NB4 (cell line): ENCODE measurements around the gene TMEM14A.

ENCODE experiments used
- DNase-seq: peaks from one replicate; pipeline ENCODE4 v3.0.0; 2010; ENCODE audit warnings: low read depth
- H3K4me3 ChIP-seq: one replicate; pipeline ENCODE4 v1.5.1; 2011; ENCODE audit warnings: mild to moderate bottlenecking, low read depth, low read length, moderate library complexity
- MYC ChIP-seq: IDR thresholded peaks from 2 replicates; pipeline ENCODE4 v1.6.1; 2011; ENCODE audit warnings: low read depth, low read length
- POLR2A ChIP-seq: IDR thresholded peaks from 2 replicates; pipeline ENCODE4 v1.6.1; 2011; ENCODE audit warnings: mild to moderate bottlenecking; ENCODE audit not compliant: insufficient read length; ENCODE audit errors: extremely low read depth
- TF ChIP-seq, protein P1 (sequence below): IDR thresholded peaks from 2 replicates; pipeline ENCODE4 v1.6.1; 2011; ENCODE audit warnings: low read depth, low read length
- TF ChIP-seq, protein P2 (sequence below): IDR thresholded peaks from one replicate; pipeline ENCODE4 v1.5.1; 2012; ENCODE audit warnings: low read depth, low read length

Gene TMEM14A

DNA sequence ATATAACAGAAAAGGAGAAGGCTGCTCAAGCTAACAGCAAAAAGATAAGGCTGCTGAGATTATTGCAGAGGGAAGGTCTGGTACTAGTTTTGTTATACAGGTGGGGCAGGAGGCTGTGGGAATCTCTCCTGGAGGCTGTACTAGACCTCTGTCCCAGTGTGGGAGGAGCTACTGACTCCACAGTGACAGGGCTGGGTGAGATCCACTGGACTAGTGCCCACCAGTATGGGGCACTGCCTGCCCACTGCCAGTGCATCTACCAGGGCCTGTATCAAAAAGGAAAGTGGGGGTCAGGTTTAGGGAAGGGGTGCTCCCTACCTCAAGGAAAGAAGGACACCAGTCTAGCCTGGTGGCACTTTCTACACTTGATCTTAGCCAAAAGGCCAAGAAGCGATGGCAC is 62.3 kb downstream of the TMEM14A start:
- TF ChIP-seq, protein P1, sequence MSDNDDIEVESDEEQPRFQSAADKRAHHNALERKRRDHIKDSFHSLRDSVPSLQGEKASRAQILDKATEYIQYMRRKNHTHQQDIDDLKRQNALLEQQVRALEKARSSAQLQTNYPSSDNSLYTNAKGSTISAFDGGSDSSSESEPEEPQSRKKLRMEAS: no peak
- TF ChIP-seq MYC (no peak), POLR2A (no peak)
- TF ChIP-seq, protein P2, sequence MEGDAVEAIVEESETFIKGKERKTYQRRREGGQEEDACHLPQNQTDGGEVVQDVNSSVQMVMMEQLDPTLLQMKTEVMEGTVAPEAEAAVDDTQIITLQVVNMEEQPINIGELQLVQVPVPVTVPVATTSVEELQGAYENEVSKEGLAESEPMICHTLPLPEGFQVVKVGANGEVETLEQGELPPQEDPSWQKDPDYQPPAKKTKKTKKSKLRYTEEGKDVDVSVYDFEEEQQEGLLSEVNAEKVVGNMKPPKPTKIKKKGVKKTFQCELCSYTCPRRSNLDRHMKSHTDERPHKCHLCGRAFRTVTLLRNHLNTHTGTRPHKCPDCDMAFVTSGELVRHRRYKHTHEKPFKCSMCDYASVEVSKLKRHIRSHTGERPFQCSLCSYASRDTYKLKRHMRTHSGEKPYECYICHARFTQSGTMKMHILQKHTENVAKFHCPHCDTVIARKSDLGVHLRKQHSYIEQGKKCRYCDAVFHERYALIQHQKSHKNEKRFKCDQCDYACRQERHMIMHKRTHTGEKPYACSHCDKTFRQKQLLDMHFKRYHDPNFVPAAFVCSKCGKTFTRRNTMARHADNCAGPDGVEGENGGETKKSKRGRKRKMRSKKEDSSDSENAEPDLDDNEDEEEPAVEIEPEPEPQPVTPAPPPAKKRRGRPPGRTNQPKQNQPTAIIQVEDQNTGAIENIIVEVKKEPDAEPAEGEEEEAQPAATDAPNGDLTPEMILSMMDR: no peak
- no peak overlapping the region for H3K4me3 ChIP-seq
- no peak for DNase-seq

DNA sequence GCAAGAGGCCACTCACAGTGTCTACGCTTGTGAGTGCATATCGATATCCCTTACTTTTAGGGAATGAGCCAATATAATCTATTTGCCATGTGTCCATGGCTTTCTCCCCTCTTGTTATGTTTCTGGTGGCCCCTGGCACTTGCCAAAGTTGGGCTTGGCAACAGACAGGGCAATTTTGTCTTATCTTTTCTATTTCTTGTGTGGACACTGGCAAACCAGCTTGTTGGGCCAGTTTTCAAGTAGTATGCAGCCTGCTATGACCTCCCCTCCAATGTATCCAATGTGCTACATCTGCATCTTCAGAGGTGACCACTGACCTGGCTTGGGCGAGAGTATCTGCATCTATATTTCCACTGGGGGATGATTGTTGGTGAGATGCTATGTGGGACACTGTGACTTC is 63.2 kb downstream of the TMEM14A start:
- no peak overlapping the region for H3K4me3 ChIP-seq
- TF ChIP-seq, protein P2: no peak
- TF ChIP-seq POLR2A (no peak), MYC (no peak)
- TF ChIP-seq, protein P1: no peak
- no peak for DNase-seq

DNA sequence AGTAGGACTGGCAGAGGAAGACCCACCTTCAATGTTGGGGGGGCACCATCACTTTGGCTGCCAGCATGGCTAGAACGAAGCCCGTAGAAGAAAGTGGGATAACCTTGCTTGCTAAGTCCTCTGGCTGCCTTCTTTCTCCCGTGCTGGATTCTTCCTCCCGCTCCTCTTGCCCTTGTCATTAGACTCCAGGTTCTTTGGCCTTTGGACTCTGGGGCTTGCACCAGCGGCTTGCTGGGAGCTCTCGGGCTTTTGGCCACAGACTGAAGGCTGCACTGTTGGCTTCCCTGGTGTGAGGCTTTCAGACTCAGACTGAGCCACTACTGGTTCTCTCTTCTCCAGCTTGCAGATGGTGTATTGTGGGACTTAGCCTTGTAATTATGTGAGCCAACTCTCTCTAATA is 64.2 kb downstream of the TMEM14A start:
- DNase-seq: no peak
- TF ChIP-seq, protein P2: no peak
- no peak for TF ChIP-seq POLR2A
- no peak for TF ChIP-seq MYC
- TF ChIP-seq, protein P1: no peak
- no peak overlapping the region for H3K4me3 ChIP-seq

DNA sequence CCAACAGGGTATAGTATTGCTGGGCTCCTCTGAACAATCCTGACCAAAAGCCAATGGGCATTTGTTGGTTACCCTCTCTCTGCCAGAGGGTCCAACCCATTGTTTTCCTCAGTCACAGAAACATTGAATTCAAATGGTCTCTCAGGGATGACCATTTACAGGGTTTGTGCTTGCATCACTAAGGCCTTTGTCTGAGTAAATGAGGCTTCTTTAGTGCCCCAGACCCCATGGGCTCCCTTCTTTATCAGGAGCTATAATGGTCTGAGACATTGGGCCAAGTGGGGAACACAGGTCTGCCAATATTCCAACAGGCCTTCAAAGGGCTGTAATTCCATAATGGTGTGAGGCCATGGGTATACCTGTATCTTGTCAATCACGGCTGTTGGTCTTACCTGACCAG is 65.2 kb downstream of the TMEM14A start:
- DNase-seq: no peak
- TF ChIP-seq, protein P1: no peak
- TF ChIP-seq MYC (no peak), POLR2A (no peak)
- TF ChIP-seq, protein P2: no peak
- no peak overlapping the region for H3K4me3 ChIP-seq
